Astrocyte of the hippocampus (primary cell): Measurements from ENCODE around the gene IPO11.
"Not testable (repeated sequence)": the region's sequence is repeated elsewhere in the genome, so short reads cannot be mapped to it uniquely, and the experiment has no call there.

ENCODE experiments used
- DNase-seq: peaks from one replicate; pipeline ENCODE4 v3.0.0; 2011; ENCODE audit warnings: low read depth, low spot score

The IPO11 gene

DNA sequence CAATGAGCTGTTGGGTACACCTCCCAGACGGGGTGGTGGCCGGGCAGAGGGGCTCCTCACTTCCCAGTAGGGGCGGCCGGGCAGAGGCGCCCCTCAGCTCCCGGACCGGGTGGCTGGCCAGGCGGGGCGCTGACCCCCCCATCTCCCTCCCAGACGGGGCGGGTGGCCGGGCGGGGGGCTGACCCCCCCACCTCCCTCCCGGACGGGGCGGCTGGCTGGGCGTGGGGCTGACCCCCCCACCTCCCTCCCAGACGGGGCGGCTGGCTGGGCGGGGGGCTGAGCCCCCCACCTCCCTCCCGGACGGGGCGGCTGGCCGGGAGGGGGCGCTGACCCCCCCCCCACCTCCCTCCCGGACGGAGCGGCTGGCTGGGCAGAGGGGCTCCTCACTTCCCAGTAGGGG lies 100.5 kb downstream of the IPO11 start:
- DNase-seq: not testable (repeated sequence)

DNA sequence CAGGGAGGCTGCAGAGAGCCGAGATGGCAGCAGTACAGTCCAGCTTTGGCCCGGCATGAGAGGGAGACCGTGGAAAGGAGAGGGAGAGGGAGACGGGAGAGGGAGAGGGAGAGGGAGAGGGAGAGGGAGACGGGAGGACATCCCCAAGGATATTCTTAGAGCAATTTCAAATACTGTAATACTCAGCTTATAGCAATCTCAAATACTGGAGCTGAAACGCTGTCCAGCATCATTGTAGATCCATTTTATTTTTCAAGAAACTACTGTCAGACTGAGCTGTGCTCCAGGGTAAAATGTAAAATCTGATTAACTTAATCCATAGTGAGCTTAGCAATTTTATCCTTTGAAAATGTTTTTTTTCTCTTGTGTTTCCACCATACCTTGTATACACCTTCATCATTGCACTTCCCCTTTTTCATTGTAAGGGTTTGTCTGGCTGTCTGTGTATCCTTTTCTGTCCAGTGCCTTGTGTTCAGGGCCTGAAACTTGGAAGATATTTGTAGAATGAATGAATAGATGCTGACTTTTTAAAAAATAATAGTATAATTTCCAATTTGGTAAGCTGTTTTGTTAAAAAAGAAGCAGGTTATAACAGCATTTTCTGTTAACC lies 102.1 kb downstream of the IPO11 start:
- DNase-seq: no peak

DNA sequence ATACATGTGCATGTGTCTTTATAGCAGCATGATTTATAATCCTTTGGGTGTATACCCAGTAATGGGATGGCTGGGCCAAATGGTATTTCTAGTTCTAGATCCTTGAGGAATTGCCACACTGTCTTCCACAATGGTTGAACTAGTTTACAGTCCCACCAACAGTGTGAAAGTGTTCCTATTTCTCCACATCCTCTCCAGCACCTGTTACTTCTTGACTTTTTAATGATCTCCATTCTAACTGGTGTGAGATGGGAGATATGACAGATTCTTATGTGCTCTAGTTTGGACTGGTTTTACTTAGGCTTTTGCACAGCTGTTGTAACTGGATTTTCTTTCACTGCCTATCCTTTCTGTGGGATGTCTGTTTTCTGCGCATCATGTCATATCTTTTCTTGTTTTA lies 108.2 kb downstream of the IPO11 start:
- not testable (repeated sequence) for DNase-seq

DNA sequence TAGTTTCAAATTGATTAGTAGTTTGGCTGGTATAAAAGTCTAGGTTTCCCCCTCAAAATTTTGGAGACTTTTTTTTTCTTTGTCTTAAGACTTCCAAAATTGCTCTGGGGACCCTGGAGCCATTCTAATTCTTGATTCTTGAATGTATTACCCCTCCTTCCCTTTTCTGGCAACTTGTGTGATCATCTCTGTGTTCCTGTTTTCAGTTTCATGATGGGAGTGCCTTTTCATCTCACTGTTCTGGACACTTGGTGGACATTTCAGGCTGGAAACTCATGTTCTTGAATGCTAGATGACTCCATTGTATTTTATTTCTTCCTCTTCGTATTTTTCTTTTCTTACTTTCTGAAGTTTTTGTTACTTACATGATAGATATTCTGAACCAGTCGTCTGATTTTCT lies 108.8 kb downstream of the IPO11 start:
- no peak for DNase-seq

DNA sequence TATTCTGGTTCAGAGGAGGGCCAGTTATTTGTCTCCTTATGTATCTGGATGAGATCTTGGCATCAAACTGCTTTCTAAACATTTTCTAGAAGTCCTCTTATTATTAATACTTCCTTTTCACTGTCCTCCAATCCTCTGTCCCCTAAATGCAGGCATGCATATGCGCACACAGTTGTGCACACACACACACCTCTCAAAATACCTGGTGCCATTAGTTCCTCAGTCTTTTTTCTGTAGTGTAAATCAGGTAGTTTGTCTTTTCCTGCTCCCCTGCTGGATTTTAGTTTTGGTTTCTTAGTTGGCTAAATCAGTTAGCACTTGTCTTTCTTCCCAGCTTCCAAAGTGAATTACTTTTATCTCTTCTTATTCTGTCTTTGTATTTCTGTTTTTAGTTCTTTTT lies 110.2 kb downstream of the IPO11 start:
- DNase-seq: no peak

DNA sequence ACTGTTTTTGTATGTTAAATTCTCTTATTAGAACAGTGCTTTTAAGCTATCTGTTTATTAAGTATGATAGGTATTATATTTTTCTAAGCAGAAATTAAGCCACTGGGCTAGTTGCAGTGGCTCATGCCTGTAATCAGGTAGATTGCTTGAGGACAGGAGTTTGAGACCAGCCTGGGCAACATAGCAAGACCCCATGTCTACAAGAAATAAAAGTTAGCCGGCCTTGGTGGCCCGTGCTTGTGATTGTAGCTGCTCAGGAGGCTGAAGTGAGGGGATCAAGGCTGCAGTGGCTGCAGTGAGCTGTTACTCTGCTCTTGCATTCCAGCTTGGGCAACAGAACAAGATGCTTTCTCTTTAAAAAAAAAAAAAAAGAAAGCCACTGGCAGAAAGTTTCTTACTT lies 121.0 kb downstream of the IPO11 start:
- DNase-seq: no peak

DNA sequence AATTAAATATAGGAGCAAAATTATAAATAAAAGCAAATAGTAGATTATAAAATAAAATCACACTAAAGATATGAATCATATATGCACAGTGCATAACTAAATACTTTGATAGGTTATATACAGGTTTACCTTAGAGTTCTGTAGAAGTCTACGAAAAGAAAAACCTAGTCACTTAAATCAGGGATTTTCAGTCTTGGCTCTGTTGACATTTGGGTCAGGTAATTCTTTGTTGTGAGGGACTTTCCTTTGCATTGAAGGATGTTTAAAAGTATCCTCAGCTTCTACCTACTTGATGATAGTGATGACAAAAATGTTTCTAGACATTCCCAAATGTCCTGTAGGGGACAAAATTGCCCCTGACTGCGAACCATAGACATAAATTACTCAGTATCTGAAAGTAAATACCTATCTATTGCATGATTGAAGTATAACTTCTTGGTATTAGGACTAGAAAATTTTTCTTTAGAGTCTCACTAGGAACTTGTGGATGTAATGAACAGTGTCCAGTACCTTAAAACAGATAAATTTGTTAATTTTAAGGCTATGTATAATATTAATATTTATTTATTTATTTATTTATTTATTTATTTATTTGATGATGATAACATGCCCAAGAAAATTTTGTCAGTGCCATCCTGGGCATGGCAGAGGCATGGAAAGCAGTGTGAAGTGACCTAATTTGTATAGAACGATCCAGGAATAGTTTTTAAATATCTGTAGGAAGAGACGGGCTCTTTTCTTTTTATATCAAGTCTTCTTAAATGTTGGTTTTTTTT lies 122.1 kb downstream of the IPO11 start:
- DNase-seq: no peak

DNA sequence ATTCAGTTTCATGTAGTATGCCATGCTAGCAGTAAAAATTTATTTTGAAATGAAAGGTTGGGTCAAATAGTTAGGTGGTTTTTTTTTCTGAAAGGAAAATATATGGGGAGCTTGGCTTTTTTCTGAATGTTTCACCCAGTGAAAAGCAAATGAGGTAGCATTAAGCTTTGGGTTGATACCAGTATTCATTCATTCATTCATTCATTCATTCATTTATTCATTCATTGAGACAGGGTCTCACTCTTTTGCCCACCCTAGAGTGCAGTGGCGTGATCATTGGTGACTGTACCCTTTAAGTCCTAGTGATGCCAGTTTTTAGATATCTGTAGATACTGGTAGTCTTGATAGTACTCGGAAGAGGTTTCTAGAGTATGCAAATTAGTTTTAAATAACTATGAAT lies 123.7 kb downstream of the IPO11 start:
- DNase-seq: no peak

DNA sequence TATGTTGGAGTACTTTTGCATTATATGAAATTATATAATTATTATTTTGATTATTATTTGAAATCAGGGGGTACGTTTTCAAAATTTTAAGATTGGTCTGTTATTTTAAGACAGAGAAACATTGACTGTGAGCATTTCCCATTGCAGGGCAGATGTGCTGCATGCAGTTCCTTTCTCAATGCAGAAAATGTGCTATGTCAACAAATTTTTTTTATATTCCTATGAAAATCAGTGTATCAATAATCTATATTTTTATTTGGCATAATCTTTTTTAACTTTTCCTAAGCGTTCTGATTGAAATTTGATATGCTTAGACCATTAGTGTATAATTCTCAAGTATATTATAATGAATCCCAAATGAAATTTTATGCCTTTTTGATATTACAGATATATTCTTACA lies 124.2 kb downstream of the IPO11 start:
- DNase-seq: no peak

DNA sequence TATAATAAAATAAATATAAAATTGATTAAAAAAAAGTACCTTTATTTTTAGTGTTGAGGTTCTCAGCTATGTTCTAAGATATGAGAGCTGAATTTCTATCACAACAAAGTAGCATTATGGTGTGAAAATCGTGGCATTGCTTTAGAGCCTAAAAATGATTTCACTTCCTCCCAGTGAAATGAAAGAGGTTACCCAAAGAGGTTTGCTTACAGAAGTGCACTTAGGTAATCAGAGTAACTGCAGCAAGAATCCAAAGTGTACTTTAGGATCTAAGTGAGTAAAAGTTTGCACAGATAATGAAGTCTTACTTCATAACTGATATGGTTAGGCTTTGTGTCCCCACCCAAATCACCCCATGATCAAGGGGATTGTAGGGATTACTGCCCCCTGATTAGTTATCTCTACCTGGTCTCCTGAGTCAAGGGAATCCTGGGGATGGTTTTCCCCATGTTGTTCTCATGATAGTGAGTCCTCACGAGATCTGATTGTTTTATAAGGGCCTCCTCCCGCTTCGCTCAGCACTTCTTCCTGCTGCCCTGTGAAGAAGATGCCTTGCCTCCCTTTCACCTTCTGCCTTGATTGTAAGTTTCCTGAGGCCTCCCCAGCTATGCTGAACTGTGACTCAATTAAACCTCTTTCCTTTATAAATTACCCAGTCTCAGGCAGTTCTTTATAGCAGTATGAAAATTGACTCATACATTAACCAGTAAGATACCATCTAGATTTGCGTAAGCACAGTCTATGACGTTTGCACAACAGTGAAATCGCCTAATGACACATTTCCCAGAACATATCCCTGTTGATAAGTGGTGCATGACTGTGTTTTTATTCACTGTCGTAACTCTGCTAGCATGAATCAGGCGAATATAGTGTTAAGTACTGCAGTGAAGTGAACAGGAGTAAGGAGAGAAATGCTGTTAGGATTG lies 125.7 kb downstream of the IPO11 start:
- DNase-seq: peak; percentile 8

DNA sequence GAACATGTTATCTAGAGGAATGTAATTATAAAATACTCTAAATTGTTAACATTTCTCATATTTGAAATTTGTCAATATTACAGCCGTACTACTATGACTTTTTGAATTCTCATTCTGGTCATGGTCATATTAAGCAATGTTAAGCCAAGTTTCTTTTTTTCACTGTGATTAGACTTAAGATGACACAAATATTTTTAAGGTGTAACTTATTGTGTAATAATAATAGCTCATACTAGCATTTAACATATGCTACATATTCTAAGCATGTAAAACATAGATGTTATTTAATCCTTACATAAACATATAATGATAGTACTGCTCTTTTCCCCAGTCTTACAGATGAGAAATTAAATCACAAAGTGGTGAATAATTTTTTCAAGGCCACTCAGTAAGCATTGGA lies 130.2 kb downstream of the IPO11 start:
- DNase-seq: no peak

DNA sequence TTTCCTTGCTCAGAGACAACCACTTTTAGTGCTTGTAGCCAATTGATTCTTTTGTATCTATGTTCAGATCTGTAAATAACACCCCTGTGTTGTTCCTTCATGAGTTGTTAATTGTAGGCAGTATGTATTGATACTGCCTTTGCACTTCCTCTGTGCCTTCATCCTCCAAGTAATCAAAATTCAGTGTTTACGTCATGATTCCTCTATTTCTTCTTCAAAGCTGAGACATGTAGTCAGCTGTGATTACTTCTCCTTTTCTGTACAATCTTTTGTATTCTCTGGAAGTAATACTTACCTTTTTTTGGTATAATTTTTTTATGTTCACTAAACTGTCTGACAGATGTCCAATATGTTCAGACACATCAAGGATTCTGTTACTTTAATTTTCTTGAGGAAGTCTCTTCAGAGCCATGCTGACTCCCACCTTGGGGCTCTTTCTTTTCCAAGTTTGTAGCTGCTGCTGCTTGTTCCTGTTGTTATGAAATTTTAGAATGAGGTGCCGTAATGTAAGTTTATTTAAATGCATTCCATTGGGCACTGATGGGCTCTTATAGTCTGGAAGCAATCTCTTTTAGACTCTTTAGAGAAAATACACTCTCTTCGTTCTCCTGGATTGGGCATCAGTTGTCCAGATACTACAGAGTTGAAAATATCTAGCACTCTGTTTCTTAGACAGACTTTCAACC lies 135.5 kb downstream of the IPO11 start:
- DNase-seq: no peak

DNA sequence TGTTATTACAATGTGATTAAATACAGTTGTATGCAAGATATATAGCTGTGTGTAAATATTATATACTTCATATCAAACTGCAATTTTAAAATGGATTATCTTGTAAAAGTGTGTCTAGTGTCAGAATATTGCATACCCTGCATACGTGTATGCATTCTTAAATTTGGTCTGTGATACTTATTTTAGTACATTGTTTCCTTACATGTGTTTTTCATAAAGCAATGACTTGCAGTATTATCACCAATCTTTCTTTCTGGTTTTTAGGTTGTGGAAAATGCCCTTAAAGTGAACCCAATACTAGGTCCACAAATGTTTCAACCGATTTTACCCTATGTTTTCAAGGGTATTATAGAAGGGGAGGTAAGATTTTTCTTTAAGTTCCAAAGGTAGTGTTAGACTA lies 137.5 kb downstream of the IPO11 start:
- no peak for DNase-seq

DNA sequence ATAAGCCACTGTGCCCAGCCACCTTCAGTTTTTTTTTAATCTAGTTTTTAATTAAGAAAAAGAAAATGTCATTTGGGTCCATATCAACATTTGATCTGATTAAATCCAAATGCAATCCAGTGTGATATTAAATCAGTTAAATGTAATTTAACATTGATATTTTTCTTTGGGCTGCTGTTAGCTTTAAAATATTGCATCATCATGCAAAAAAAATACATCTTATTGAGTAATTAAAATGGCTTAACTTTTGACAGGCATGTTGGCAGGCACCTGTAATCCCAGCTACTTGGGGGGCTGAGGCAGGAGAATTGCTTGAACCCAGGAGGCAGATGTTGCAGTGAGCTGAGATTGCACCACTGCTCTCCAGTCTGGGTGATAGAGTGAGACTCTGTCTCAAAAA lies 143.4 kb downstream of the IPO11 start:
- no peak for DNase-seq

DNA sequence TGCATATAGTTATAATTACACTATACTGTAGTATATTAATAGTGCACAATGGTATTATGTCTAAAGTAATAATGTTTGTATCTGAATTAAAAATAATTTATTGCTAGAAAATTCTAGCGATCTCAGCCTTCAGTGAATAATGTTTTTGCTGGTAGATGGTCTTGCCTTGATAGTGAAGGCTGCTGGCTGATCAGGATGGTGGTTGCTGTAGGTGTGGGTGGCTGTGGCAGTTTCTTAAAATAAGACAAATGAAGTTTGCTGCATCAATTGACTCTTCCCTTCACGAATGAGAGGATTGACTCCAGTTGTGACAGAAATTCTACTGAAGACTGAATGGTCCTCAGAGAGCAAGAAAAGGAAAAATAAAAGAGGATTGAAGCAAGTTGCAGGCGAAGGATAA lies 146.4 kb downstream of the IPO11 start:
- no peak for DNase-seq

DNA sequence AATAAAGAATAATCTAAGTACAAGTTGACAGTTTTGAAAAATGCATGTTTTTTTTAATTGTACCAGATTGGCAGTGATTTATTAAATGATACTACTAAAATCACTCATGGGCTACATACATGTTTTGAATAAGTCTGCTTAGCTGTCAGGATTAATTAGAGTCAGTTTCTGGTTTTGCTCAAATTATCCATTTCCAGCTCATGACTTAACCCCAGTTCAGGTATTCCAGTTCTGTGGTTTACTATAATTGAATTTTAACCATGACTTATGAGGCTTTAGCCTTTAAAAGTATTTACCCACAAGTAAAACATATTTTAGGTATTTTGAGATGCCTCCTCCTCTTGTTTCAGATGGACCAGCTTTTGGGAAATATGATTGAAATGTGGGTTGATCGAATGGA lies 148.2 kb downstream of the IPO11 start:
- no peak for DNase-seq

DNA sequence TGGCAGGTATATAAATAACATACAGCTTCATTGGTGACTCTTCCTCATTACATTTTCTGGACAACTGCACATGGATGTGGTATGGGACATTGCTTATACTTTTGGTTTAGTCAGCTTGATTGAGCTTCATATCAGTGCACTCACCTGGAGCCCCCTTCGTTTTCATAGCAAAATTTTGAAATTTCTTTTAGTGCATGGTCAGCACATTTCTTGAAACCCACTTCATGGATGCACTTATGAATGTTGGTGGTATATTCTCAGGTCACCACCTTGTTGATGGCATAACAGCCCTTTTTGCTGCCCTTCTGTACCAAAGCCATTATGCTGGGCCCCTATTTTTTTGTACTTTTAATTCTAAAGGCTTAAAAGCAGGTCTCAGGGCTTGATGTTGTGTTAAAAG lies 149.3 kb downstream of the IPO11 start:
- no peak for DNase-seq

DNA sequence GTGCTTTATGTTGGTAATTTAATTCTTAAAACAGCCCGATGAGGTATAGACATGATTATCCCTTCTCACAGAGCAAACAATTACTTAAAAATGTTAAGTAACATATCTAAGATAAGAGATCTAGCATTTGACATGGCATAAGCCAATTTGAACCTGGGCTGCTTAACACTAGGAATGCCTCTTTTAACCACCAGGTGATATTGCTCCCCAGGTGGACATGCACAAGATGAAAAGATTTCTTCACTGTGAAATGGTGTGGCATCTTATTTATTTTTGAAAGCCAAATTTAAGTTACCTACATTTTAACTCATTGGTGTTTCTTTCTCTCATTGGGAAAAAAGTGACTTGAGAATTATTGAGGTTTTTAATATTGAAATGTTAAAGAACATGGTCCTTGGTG lies 150.3 kb downstream of the IPO11 start:
- DNase-seq: no peak

DNA sequence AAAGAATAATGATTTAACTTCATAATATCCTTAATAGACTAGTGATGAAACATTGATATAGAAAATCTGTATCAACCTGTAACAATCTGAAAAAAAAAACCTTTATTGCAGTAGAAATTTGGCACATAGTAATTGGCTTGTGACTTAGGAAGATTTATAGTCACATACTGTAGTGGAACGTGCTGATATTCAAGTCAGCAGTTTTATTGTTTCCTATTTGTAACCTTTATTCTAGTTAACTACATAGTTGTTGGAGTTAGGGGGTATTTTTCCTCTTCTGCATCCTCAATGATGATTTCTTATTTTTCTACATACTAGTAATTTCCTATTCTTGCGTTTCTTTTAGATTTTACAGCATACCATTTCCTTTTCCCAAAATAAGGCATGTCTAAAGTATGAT lies 151.5 kb downstream of the IPO11 start:
- no peak for DNase-seq

DNA sequence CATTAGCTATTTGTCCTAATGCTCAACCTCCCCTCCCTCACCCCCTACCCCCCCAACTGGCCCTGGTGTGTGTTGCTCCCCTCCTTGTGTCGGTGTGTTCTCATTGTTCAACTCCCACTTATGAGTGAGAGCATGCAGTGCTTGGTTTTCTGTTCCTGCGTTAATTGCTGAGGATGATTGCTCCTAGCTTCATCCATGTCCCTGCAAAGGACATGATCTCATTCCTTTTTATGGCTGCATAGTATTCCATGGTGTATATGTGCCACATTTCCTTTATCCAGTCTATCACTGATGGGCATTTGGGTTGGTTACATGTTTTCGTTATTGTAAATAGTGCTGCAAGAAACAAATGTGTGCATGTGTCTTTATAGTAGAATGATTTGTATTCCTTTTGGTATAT lies 153.2 kb downstream of the IPO11 start:
- DNase-seq: not testable (repeated sequence)

DNA sequence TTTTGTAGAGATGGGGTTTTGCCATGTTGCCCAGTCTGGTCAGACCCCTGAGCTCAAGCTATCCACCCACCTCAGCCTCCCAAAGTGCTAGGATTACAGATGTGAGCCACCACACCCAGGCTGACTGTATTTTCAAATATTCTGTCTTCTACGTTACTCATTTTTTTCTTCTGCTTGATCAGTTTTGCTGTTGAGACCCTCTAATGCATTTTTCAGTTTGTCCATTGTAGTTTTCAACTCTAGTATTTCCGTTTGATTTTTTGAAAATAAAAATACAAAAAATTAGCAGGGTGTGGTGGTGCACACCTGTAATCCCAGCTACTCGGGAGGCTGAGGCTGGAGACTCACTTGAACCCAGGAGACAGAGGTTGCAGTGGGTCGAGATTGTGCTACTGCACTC lies 155.6 kb downstream of the IPO11 start:
- no peak for DNase-seq
